ENCODE results near the gene TOP2B.

TOP2B gene, protein sequence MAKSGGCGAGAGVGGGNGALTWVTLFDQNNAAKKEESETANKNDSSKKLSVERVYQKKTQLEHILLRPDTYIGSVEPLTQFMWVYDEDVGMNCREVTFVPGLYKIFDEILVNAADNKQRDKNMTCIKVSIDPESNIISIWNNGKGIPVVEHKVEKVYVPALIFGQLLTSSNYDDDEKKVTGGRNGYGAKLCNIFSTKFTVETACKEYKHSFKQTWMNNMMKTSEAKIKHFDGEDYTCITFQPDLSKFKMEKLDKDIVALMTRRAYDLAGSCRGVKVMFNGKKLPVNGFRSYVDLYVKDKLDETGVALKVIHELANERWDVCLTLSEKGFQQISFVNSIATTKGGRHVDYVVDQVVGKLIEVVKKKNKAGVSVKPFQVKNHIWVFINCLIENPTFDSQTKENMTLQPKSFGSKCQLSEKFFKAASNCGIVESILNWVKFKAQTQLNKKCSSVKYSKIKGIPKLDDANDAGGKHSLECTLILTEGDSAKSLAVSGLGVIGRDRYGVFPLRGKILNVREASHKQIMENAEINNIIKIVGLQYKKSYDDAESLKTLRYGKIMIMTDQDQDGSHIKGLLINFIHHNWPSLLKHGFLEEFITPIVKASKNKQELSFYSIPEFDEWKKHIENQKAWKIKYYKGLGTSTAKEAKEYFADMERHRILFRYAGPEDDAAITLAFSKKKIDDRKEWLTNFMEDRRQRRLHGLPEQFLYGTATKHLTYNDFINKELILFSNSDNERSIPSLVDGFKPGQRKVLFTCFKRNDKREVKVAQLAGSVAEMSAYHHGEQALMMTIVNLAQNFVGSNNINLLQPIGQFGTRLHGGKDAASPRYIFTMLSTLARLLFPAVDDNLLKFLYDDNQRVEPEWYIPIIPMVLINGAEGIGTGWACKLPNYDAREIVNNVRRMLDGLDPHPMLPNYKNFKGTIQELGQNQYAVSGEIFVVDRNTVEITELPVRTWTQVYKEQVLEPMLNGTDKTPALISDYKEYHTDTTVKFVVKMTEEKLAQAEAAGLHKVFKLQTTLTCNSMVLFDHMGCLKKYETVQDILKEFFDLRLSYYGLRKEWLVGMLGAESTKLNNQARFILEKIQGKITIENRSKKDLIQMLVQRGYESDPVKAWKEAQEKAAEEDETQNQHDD (N-terminal part only)

DNA sequence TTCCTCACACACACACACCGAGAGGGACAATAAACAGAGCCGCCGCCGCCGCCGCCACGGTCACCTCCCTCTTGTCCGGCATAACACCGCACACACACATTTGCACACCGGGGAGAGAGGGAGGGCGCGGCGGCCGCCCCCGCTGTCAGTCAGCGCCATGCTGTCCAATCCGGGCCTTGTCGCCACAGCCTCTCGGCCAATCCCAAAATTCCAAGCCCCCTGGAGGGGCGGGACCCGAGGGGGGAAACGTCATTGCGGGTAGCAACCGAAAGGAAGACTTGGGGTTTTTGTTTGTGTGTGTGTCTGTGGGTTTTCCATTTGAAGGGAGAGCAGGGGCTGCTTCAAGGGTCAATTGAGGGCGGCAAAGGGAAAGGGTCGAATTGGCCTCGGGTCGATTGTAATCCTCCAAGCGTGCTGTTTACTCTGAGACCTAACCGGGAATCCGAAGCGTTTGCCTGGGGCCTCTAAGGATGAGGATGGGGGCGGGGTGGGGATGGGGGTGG is at the start of gene TOP2B:
TSS of gene TOP2B (minus strand) at position 96 of the 503 bp plus-strand sequence. CDS start 610 bp downstream, outside the sequence.
- DNase-seq = peak; percentile 87

DNA sequence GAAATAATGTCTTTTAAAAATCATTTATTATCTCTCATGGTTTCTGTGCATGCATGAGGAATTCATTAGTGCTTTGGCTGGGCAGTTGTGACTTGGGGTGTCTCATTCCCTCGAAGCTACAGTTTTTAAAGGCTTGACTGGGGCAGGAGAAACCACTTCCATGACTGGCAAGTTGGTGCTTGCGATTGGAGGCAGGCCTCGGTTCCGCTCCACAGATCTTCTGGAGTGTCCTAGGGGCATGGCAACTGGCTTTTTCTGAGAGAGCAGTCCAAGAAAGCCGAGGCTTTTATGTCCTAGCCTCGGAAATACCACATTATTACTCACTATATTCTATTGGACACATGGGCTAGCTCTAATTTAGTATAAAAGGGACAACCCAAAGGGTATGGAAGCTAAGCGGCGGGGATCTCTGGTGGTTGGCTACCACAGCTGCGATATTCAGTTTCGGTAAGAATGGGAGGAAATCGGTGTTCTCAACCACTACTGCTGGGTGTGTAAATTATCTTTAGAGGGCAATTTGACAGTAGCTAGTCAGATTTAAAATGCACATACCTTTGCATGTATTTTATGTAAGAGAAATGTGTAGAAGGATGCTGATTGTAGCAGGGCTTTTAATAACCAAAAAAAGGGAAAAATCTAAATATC is 48.8 kb upstream of the TOP2B start:
- no peak for DNase-seq

DNA sequence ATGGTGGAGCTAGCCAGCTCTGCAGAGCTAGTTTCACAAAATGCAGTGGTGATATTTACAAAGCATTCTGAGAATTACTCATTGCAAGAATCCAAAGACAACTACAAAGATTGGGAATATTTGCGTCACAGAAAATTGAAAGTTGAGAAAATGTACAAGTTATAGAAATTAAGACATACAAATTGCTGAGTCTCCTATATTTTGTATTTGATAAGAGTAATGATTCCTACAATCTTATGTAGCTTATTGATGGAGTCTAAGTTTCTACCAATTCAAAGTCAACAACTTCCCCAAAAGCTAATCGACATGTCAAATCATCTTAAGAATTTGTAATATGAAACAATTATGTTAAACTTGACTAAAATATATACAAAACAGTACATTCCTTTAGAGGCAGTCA is 46.4 kb upstream of the TOP2B start:
- DNase-seq = no peak

DNA sequence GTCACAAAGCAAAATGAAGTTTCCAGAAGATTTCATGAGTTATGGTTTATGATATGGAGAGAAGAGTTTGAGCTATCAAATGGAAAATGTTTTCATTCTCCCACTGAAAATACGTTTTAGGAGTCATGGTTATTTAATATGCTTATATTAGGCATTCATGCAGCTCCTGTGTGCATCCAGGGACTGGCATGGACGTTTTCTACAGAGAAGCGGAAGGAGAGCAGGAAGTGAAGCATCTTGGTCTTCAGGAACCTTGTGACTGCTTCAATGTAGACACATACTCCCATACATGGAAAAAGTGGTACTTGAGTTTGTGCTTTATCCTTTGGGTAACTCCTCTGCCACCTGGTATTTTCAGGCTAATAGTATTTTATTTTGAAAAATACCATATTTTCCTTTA is 43.3 kb upstream of the TOP2B start:
- DNase-seq = no peak

DNA sequence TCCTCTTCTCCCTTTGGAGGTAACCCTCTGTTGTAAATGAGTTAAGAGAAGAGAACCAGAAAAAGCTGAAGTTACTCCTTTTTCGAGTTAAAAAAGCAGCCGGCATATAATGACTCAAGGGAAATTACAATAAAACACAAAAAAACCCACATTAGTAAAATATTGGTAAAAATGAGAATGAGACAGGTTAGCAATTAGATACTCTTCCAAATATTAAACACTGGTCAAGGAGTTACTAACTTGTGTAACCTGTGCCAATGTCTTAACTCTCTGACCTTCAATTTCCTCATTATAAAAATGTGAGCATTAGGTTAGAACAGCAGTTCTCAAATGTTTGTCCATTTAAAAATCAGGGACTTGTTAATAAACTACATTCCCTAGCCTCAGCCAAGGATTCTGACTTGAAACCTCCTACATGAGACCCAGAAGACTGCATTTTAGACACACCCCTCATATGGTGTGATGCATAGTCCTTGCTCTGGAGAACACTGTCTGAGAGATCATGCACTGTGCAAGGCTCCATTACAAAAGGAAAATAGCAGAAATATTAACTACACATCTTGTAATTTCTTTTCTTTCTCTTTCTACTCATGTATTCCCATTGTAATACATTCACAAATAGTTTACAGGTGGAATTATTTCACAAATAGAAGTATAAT is 42.7 kb upstream of the TOP2B start:
- DNase-seq = no peak

DNA sequence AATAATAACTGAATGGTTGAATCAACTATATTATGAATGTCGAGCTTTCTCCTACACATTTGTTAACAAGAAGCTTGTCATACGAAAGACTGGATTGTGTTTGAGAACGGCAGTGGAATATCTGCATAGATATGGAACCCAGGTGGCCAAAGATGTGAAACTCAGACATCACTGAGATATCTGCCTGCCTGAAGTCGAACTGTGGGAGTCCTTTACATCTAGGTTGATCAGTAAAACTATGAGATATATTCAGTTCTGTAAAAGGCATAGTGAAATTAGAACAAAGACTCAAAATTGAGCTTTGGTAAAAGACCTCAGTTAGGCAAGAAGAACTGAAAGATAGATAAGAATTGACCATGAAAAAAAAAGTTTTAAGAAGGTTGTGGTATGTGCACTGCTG is 41.5 kb upstream of the TOP2B start:
- no peak for DNase-seq

DNA sequence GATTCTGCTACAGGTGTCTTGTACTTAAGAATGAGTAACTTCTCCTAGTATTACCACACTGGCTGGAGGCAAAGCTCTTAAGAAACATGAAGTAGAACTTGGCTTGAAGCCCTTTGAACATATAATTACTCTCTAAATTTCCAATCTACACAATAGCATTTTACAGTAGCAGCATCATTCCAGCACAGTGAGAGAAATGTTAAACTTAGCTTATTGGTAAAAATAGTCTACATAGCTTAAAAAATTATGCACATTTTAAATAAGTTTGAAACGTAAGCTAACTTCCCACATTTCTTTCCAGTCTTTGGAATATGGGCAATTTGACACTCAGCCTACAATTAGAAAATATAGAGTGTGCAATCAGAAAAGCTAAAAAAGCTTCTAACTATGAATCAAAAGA is 32.8 kb upstream of the TOP2B start:
- DNase-seq = no peak

DNA sequence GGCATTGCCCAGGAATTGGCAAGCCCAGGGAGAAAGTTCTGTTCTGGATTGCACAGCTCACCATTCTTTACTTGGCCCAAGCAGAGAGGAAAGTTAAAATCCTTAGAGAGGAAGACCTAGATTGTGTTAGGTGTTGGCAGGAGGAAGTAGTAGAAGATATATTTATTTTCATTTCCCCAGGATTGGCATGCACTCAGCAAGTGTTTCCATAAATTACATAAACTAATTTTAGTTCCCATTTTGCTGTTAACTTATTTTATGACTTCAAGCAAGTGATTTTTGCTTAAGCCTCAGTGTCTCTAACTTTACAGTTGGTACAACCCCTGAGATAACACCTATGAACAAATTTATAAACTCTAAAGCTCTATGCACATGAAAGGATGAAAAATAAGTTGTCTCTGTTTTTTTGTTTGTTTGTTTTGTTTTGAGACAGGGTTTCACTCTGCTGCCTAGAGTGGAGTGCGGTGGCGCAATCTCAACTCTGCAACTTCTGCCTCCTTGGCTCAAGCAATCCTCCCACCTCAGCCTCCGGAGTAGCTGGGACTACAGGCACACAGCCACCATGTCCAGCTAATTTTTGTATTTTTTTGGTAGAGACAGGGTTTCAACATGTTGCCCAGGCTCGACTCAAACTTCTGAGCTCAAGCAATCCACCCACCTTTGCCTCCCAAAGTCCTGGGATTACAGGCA is 31.2 kb upstream of the TOP2B start:
- DNase-seq = no peak

DNA sequence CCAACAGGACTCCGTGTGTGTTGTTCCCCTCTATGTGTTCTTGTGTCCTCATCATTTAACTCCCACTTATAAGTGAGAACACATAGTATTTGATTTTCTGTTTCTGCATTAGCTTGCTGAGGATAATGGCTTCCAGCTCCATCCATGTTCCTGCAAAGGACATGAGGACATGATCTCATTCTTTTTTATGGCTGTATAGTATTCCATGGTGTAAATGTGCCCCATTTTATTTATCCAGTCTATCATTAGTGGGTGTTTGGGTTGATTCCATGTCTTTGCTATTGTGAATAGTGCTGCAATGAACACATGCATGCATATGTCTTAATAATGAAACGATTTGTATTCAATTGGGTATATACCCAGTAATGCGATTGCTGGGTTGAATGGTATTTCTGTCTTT is 28.5 kb upstream of the TOP2B start:
- DNase-seq = no peak

DNA sequence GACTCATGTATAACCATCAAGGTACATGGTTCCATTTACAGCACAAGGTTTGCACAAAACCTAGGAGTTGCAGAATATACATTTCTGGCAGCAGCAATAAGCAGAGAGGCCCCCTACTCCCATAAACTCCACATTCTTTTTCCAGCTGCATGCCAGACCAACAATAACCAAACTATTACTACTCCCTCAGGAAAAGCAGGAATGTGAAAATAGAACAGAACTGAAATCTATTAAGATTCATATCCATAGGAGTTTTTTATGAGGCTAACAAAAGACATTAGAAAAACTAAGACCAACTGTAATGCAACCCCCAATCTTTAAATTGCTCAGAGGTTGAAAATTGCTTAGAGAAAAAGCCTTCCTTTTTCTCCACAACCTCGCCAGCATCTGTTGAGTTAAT is 27.6 kb upstream of the TOP2B start:
- DNase-seq = no peak

DNA sequence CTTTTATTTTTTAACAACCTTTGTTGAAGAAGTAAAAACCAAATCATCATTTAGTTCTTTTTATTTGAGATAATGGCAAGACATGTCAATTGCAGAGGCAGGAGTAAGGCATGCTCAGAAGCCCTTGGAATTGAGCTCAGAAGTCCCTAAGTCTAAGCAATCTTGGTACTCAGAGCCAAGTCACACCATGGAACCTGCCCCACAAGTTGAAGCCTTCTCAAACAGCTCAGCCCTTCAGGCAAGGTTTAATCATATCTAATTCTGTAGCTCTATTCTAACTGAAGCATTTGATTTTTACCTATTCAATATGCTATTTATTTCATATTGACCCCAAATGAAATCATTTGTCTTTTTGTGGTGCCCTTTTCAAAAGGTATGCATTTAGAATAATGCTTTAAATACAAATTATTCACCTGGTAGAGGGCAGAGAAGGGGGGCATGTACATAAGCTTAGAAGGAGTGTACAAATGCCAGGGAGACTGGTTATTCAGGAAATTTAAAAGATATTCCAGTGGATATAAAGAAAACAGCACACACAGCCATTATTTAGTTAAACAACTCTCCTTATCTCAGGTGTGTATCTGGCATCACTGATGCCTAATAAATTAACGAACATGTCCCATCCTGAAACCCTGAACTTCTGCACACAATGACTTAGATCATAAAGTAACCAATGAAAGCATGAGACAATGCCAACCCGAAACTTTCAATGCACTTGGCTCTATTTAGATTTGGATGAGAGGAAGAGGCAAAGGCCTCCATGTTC is 26.2 kb upstream of the TOP2B start:
- no peak for DNase-seq

DNA sequence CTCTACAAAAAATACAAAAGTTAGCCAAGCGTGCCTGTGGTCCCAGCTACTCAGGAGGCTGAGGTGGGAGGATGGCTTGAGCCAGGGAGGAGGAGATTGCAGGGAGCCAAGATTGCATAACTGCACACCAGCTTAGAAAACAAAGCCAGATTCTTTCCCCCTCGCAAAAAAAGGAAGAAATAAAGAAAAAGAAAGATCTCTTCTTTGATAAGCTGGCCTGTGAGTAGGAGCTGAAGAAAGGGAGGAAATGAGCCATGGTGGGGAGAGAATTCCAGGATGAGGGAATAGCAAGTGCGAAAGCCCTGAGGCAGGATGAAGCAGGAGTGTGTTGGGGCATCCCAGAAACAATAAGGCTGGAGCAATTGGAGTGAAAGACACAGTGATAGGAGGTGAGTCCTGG is 24.5 kb upstream of the TOP2B start:
- DNase-seq = no peak

DNA sequence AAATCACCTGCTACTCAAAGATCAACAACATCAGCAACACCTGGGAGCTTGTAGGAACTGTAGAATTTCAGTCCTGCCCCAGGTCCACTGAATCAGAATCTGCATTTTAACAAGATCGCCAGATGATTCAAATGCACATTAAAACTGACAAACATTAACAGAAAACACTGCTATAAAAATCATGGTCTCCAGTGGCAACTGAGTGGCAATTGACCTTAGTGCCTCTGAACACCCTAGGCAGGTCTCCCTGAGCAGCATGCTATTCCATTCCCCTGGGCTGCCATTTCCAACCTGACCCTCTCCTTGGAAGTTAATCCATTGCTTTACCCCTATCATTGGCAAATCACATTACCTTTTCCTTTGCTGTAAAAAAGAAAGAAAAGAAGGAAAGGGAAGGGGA is 23.0 kb upstream of the TOP2B start:
- DNase-seq = no peak

DNA sequence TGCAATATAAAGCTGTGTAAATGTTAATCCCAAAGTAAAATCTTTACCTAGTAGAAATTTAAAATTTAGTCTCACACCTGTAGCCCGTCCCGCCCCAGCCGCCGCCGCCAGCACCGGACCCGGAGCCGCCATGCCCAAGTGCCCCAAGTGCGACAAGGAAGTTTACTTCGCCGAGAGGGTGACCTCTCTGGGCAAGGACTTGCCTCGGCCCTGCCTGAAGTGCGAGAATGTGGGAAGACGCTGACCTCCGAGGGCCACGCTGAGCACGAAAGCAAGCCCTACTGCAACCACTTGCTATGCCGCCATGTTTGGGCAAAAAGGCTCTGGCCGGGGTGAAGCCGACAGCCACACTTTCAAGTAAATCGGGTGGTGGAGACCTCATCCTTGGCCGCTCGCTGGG is 22.1 kb upstream of the TOP2B start:
- no peak for DNase-seq

DNA sequence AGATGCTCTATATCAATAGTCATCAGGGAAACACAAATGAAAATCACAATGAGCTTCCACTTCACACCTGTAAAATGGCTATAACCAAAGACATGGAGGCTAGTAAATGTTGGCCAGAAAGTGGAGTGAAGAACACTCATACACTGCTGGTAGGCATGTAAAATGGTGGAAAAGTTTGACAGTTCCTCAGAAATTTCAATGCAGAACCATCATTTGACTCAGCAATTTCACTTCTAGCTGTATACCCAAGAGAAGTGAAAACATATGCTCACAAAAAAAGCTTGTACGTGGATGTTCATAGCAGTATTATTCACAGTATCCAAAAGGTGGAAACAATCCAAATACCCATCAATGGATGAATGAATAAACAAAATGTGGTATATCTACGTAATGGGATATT is 19.2 kb upstream of the TOP2B start:
- no peak for DNase-seq

DNA sequence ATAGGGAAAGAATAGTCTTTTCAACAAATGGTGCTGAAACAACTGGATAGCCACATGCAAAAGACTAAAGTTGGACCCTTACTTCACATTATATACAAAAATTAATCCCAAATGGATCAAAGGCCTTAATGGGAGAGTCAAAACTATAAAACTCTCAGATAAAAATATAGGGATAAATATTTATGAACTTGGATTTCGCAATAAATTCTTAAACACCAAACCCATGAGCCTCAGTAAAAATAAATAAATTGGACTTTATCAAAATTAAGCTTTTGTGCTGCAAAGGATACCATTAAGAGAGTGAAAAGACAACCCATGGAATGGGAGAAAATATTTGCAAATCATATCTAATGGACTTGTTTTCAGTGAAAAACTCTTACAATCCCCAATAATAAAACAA is 18.7 kb upstream of the TOP2B start:
- DNase-seq = no peak

DNA sequence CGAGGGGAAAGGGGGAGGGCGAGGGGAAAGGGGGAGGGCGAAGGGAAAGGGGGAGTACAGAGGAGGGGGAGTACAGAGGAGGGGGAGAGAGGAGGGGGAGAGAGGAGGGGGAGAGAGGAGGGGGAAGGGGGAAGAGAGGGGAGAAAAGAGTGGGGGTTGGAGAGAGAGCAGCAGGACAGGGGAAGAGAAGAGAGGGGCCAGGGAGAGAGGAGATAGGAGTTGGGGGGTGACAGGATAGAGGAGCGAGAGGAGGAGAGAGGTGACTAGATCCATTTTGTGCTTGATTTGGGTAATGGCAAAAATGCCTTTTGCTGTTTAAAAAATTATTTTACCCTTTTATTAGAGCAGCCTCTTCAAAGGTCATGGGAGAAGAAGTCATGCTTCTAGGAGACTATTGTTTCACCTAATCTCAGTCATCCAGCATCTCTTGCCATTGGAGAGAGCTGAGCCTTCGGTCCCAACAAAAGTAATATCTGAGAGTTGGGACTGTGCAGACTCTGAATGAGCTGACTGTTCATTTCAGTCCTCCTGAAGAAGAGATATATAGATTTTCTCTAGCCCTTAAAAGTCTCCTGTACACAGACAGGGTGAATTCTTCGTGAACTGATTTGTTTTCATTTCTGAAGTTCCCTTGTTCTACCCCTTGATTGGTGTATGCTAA is 15.1 kb upstream of the TOP2B start:
- DNase-seq = no peak

DNA sequence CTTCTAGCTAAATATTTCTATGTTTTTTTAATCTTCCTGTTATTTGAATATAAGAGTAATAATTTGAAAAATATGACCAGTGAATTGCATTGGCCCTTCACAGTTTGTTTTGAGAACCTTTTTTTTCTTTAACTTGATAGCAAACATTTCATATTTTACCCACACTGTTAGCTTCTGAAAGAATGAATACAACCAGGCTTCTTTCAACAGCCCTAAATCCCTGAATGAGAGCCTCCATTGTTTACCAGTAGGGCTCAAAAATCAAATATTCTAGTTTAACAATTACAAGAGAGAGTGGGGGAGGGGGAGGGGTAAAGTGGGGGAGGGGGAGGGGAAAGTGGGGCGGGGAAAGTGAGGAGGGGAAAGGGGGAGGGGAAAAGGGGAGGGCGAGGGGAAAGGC is 14.5 kb upstream of the TOP2B start:
- DNase-seq = no peak

DNA sequence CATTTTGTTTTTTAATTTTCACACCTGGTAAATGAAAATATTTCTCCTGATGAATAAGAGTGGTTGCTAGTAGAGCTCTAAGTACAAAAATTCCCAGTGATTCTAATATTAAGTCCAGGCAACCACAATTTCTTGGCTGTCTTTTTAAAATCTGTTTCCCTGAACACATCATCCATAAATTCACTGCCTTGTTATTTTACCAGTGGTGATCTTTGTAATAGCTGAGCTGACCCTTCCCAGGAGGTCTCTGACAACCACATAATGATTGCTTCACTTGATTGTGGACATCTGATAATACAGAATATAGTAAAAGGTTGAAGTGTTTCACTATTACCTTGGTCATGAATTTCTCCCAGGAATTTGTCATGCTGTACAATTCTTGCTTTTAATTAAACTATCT is 13.9 kb upstream of the TOP2B start:
- DNase-seq = no peak

DNA sequence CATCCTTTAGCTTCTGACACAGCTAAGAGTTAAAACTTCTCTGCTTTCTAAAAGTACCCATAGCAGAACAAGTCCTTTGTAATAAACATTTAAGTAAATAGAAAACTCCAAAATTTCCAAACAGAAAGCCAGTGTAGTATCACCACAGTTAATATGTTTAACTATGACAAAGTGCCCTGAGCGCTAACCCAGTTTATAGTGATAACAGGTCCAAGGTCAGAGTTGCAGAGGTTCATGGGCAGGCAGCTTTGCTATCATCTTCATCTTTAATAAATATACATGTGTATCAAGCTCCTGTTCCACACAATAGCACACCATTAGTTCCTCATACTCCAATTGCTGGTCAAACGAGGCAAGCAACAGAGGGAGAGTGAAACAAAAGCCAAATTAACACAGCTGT is 12.4 kb upstream of the TOP2B start:
- no peak for DNase-seq

All from NCI-H1092 (cell line).